A549 (cell line): ENCODE results near the gene PKP2. TPM values are rescaled to one million over a fixed set of nuclear protein-coding genes. Genes with fewer than 3 reads are reported as not detected.

ENCODE experiments used
- ATAC-seq, 2 experiments: fragments of 200-7000 bp in 1 of 2; fragments of >200 bp in 1 of 2; cut with Nextera tagmentation in 1 of 2; cut with Tn5 transposase in 1 of 2; 3 replicates each; pipeline versions ENCODE4 v1.8.0 to v1.9.1; 2018 to 2020; ENCODE audit warnings: mild to moderate bottlenecking in 1 of 2, moderate library complexity in 1 of 2
- CTCF ChIA-PET: fragments of 300-600 bp; sonication (Branson Sonifier 250); formaldehyde crosslinking; extraction: SDS; loops from one replicate; lab custom pipeline; 2021; ENCODE audit warnings: antibody characterized with exemption, inconsistent platforms; lab: Yijun Ruan, JAX
- POLR2A ChIA-PET: fragments of 350-600 bp; formaldehyde crosslinking; extraction: SDS; loops from one replicate; lab custom pipeline; 2021; ENCODE audit warnings: antibody characterized with exemption, inconsistent platforms; lab: Yijun Ruan, JAX
- DNase-seq, 2 experiments: peaks; one replicate each; pipeline versions ENCODE4 v3.0.0 to v3.0.0-alpha.2; 2011 to 2016; ENCODE audit warnings: low read depth in 1 of 2, low spot score in 1 of 2
- FAIRE-seq: peaks from 2 replicates; lab custom pipeline; 2011; peaks lifted over from hg19 to GRCh38; lab: Jason Lieb, UNC
- H3K27ac ChIP-seq, 2 experiments: fragments of >200 bp; sonication (Bioruptor Twin); formaldehyde crosslinking; 3 replicates each; pipeline ENCODE4 v1.5.1; 2016 to 2017
- H3K4me1 ChIP-seq: fragments of >200 bp; sonication (Bioruptor Twin); formaldehyde crosslinking; 3 replicates; pipeline ENCODE4 v1.6.1; 2016
- H3K4me2 ChIP-seq: fragments of >200 bp; sonication (Bioruptor Twin); formaldehyde crosslinking; 3 replicates; pipeline ENCODE4 v1.6.1; 2016
- H3K4me3 ChIP-seq: fragments of >200 bp; sonication (Bioruptor Twin); formaldehyde crosslinking; 3 replicates; pipeline ENCODE4 v1.5.1; 2016
- H3K9me3 ChIP-seq: fragments of >200 bp; sonication (Bioruptor Twin); formaldehyde crosslinking; 3 replicates; pipeline ENCODE4 v1.6.1; 2016
- CBX2 ChIP-seq: fragments of 200-600 bp; sonication (generic); IDR thresholded peaks from 2 replicates; pipeline ENCODE4 v1.6.1; 2016; ENCODE audit warnings: low read depth, mild to moderate bottlenecking, borderline replicate concordance
- CHD4 ChIP-seq: fragments of 200-600 bp; sonication (generic); IDR thresholded peaks from 2 replicates; pipeline ENCODE4 v1.6.1; 2016; ENCODE audit warnings: antibody characterized with exemption, mild to moderate bottlenecking, borderline replicate concordance
- EHMT2 ChIP-seq: fragments of 200-600 bp; sonication (generic); IDR thresholded peaks from 2 replicates; pipeline ENCODE4 v1.6.1; 2016; ENCODE audit warnings: antibody characterized with exemption, low read depth, mild to moderate bottlenecking, moderate library complexity
- ESRRA ChIP-seq: fragments of 150-350 bp; IDR thresholded peaks from 2 replicates; pipeline ENCODE4 v1.6.1; 2014; ENCODE audit warnings: mild to moderate bottlenecking, low read length, borderline replicate concordance
- FOSL2 ChIP-seq, 2 experiments: fragments of 450-650 bp in 1 of 2; fragments of >200 bp in 1 of 2; sonication (Bioruptor Twin) in 1 of 2; formaldehyde crosslinking; IDR thresholded peaks; 2 replicates each; pipeline versions ENCODE4 v1.5.0 to v1.6.1; 2016 to 2020; ENCODE audit warnings: mild to moderate bottlenecking in 1 of 2, moderate library complexity in 1 of 2
- FOXS1 ChIP-seq: fragments of 250-450 bp; sonication (Bioruptor Pico); IDR thresholded peaks from 2 replicates; pipeline ENCODE4 v1.5.0; 2020; ENCODE audit warnings: mild to moderate bottlenecking, moderate library complexity
- HOXB5 ChIP-seq: fragments of 250-450 bp; sonication (Bioruptor Pico); IDR thresholded peaks from 2 replicates; pipeline ENCODE4 v1.5.0; 2020; ENCODE audit warnings: mild to moderate bottlenecking, moderate library complexity
- JUN ChIP-seq, 2 experiments: fragments of >200 bp; sonication (Bioruptor Twin); formaldehyde crosslinking; IDR thresholded peaks; 2 replicates in 1 of 2; 3 replicates in 1 of 2; pipeline ENCODE4 v1.6.1; 2016 to 2017
- JUNB ChIP-seq: fragments of >200 bp; sonication (Bioruptor Twin); formaldehyde crosslinking; IDR thresholded peaks from 2 replicates; pipeline ENCODE4 v1.6.1; 2016
- KDM1A ChIP-seq: fragments of 200-600 bp; sonication (generic); IDR thresholded peaks from 2 replicates; pipeline ENCODE4 v1.6.1; 2016; ENCODE audit warnings: low read depth, mild to moderate bottlenecking
- MAZ ChIP-seq: fragments of 150-350 bp; IDR thresholded peaks from 2 replicates; pipeline ENCODE4 v1.6.1; 2014; ENCODE audit warnings: antibody characterized with exemption, low read depth, low read length, borderline replicate concordance
- NFE2L2 ChIP-seq: fragments of 150-350 bp; conservative IDR thresholded peaks from 2 replicates; pipeline ENCODE4 v1.6.1; 2014; ENCODE audit warnings: low read length
- PHF8 ChIP-seq: fragments of 200-600 bp; sonication (generic); IDR thresholded peaks from 2 replicates; pipeline ENCODE4 v1.6.1; 2016; ENCODE audit warnings: low read depth, mild to moderate bottlenecking, antibody characterized with exemption, moderate library complexity, borderline replicate concordance
- RAD21 ChIP-seq, 2 experiments: fragments of >200 bp in 1 of 2; sonication (Bioruptor Twin) in 1 of 2; formaldehyde crosslinking in 1 of 2; IDR thresholded peaks in 1 of 2; conservative IDR thresholded peaks in 1 of 2; 2 replicates in 1 of 2; 3 replicates in 1 of 2; pipeline ENCODE4 v1.6.1; 2012 to 2018; ENCODE audit warnings: inconsistent platforms in 1 of 2
- RNF2 ChIP-seq: fragments of 200-600 bp; sonication (generic); IDR thresholded peaks from 2 replicates; pipeline ENCODE4 v1.6.1; 2016; ENCODE audit warnings: low read depth, mild to moderate bottlenecking, antibody characterized with exemption, moderate library complexity, borderline replicate concordance
- SREBF2 ChIP-seq: fragments of 450-650 bp; IDR thresholded peaks from 2 replicates; pipeline ENCODE4 v1.6.1; 2014; ENCODE audit warnings: mild to moderate bottlenecking, moderate library complexity
- WGBS: methylation state at CpG from one replicate; pipeline ENCODE4 v1.1.6; 2017; ENCODE audit errors: missing lambda C conversion rate; 5-methylcytosine and 5-hydroxymethylcytosine counted together
- polyA plus RNA-seq, 4 experiments: library from polyadenylated mRNA; depleted of rRNA in 3 of 4; stranded (reverse); fragments of >200 nt; fragmentation: RNase III in 1 of 4; extraction: RNeasy Plus Mini Kit Qiagen cat#74134 plus additional on column Dnase treatment in 1 of 4; gene quantifications; 2 replicates in 3 of 4; 3 replicates in 1 of 4; pipeline ENCODE4 v1.2.3, GENCODE V29; 2011 to 2017
- TF ChIP-seq, protein P1 (sequence below): fragments of 150-350 bp; IDR thresholded peaks from 2 replicates; pipeline ENCODE4 v1.6.1; 2014; ENCODE audit warnings: low read depth, mild to moderate bottlenecking, low read length
- TF ChIP-seq, protein P2 (sequence below): IDR thresholded peaks from 2 replicates; pipeline ENCODE4 v1.6.1; 2012; ENCODE audit warnings: low read depth, borderline replicate concordance
- TF ChIP-seq, protein P3 (sequence below): IDR thresholded peaks from 2 replicates; pipeline ENCODE4 v1.6.1; 2012
- TF ChIP-seq, protein P4 (sequence below): IDR thresholded peaks from 2 replicates; pipeline ENCODE4 v1.6.1; 2012
- TF ChIP-seq, protein P5 (sequence below): fragments of 250-450 bp; sonication (Bioruptor Pico); IDR thresholded peaks from 2 replicates; pipeline ENCODE4 v1.5.0; 2021; ENCODE audit warnings: mild to moderate bottlenecking, moderate library complexity, borderline replicate concordance

Gene PKP2
- polyA plus RNA-seq, 2 of the 4 experiments (the other 2 are of a cell fraction): 2.3 to 7.1 TPM

DNA sequence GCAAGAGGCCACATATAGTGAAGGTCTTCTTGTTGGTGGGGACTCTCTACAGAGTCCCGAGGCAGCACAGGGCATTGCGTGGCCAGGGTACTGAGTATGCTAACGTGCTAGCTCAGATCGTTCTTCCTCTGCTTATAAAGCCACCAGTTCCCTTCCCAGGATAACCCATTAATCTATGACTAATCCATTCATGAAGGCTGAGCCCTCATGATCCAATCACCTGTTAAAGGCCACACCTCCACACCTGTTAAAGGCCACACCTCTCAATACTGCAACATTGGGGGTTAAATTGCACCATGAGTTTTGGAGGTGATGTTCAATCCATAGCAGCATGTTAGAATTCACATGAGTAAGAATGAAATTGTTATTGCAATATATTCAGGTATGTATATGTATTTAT lies 128.1 kb downstream of the PKP2 start (continued):
- TF ChIP-seq FOSL2 (IDR thresholded peaks at IDR 0.05): no peak
- TF ChIP-seq FOSL2 (CRISPR knock-in tag; IDR thresholded peaks at IDR 0.05): no peak
- TF ChIP-seq JUNB: no peak
- TF ChIP-seq ESRRA: no peak
- TF ChIP-seq CHD4: no peak

DNA sequence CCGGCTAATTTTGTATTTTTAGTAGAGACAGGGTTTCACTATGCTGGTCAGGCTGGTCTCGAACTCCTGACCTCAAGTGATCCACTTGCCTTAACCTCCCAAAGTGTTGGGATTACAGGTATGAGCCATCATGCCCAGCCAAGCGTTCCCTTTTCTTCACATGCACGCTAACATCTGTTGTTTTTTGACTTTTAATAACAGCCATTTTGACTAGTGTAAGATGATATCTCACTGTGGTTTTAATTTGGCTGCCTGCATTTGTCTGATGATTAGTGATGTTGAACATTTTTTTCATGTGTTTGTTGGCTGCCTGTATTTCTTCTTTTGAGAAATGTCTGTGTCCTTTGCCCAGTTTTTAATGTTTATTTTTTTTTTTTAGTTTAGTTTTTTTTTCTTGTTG lies 130.7 kb downstream of the PKP2 start:
- Histone ChIP-seq H3K9me3 (no peaks in the 10 kb centered on the region), H3K4me2 (no peak overlapping the region), H3K27ac (no peak overlapping the region), H3K4me1 (no peaks in the 10 kb centered on the region), H3K4me3 (no peak overlapping the region)
- FAIRE-seq (no peak), DNase-seq (no peak), ATAC-seq (no peak)
- POLR2A ChIA-PET: no interaction called here
- TF ChIP-seq, protein P1, sequence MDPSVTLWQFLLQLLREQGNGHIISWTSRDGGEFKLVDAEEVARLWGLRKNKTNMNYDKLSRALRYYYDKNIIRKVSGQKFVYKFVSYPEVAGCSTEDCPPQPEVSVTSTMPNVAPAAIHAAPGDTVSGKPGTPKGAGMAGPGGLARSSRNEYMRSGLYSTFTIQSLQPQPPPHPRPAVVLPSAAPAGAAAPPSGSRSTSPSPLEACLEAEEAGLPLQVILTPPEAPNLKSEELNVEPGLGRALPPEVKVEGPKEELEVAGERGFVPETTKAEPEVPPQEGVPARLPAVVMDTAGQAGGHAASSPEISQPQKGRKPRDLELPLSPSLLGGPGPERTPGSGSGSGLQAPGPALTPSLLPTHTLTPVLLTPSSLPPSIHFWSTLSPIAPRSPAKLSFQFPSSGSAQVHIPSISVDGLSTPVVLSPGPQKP: no peak
- TF ChIP-seq, protein P2, sequence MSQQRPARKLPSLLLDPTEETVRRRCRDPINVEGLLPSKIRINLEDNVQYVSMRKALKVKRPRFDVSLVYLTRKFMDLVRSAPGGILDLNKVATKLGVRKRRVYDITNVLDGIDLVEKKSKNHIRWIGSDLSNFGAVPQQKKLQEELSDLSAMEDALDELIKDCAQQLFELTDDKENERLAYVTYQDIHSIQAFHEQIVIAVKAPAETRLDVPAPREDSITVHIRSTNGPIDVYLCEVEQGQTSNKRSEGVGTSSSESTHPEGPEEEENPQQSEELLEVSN: no peak
- TF ChIP-seq, protein P3, sequence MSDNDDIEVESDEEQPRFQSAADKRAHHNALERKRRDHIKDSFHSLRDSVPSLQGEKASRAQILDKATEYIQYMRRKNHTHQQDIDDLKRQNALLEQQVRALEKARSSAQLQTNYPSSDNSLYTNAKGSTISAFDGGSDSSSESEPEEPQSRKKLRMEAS: no peak
- TF ChIP-seq, protein P4, sequence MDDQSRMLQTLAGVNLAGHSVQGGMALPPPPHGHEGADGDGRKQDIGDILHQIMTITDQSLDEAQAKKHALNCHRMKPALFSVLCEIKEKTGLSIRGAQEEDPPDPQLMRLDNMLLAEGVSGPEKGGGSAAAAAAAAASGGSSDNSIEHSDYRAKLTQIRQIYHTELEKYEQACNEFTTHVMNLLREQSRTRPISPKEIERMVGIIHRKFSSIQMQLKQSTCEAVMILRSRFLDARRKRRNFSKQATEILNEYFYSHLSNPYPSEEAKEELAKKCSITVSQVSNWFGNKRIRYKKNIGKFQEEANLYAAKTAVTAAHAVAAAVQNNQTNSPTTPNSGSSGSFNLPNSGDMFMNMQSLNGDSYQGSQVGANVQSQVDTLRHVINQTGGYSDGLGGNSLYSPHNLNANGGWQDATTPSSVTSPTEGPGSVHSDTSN: no peak
- no peak for TF ChIP-seq RAD21 (conservative IDR thresholded peaks at IDR 0.05 in 1 of 2, IDR thresholded peaks at IDR 0.05 in 1 of 2)
- TF ChIP-seq EHMT2: no peak
- TF ChIP-seq FOXS1 (CRISPR knock-in tag): no peak
- no peak for TF ChIP-seq SREBF2
- TF ChIP-seq NFE2L2: no peak
- TF ChIP-seq, protein P5, sequence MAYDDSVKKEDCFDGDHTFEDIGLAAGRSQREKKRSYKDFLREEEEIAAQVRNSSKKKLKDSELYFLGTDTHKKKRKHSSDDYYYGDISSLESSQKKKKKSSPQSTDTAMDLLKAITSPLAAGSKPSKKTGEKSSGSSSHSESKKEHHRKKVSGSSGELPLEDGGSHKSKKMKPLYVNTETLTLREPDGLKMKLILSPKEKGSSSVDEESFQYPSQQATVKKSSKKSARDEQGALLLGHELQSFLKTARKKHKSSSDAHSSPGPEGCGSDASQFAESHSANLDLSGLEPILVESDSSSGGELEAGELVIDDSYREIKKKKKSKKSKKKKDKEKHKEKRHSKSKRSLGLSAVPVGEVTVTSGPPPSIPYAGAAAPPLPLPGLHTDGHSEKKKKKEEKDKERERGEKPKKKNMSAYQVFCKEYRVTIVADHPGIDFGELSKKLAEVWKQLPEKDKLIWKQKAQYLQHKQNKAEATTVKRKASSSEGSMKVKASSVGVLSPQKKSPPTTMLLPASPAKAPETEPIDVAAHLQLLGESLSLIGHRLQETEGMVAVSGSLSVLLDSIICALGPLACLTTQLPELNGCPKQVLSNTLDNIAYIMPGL (CRISPR knock-in tag): no peak
- TF ChIP-seq FOSL2 (IDR thresholded peaks at IDR 0.05): no peak
- no peak for TF ChIP-seq FOSL2 (CRISPR knock-in tag; IDR thresholded peaks at IDR 0.05)
- TF ChIP-seq RNF2: no peak
- TF ChIP-seq KDM1A: no peak
- no peak for TF ChIP-seq PHF8
- TF ChIP-seq JUN (IDR thresholded peaks at IDR 0.05): no peak
- TF ChIP-seq HOXB5 (CRISPR knock-in tag): no peak
- TF ChIP-seq MAZ: no peak
- TF ChIP-seq CBX2: no peak
- 30% methylated on average over 4 of the region's 4 CpGs for WGBS
- CTCF ChIA-PET: interaction anchor here (2.2 kb wide), 1 partner anchor 10 kb away, joined by 14 read pairs; the partner anchor contains the start of gene YARS2
